NCI-H69 (cell line): Measurements from ENCODE around the gene VWA7.
"Not testable (repeated sequence)": the region's sequence is repeated elsewhere in the genome, so short reads cannot be mapped to it uniquely, and the experiment has no call there.

ENCODE experiments used
- DNase-seq: peaks from one replicate; lab custom pipeline; 2025; lab: John Stamatoyannopoulos, UW

Gene VWA7

GRCh38 chr6:31801031-31801927 is 24.2 kb upstream of the VWA7 start:
- not testable (repeated sequence) for DNase-seq

- DNase-seq: no peak
These were observed 22.7 kb upstream of the VWA7 start for GRCh38 chr6:31799781-31800180.

DNA sequence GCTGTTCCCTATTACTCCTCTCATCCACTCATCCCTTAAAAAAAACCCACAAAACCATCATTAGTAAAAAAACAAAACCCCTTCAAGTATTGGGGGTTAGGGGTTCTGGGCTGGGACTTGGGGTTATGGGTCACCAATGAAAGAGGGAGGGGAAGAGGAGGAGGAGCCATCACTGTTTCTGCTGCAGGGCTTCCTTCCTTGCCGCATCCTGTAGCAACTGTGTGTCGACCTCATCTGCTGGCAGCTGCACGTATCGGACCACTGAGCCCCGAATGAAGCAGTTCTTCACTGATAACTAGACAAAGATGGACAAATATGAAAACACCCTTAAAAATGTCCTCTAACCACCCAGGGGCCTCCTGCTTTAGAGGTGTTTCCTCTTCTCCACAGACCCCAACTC is 20.5 kb upstream of the VWA7 start:
- DNase-seq: no peak

DNA sequence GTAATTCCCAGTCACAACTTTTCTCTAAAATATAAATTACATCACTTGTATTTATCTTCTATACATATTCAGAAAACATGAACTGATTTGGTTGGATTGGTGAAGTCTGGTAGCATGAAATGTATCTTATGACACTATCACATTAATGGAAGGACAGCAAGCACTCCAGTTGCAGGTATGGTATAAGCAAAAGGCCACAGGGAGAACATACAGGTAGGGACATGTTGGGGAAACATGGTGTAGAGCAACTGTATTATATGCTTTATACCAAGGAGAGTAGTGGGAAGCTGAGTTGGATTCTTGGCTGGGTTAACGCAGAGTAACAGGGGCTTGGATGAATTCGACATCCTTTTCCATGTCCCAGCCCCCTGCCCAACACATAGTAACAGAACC is 19.9 kb upstream of the VWA7 start:
- DNase-seq: no peak

- DNase-seq: peak; percentile 96
These were observed 18.6 kb upstream of the VWA7 start, which contains the start of gene VARS1 for GRCh38 chr6:31795616-31796298. VARS1 (minus strand) TSS chr6:31795752; CDS start chr6:31795217, 535 bp downstream.

DNA sequence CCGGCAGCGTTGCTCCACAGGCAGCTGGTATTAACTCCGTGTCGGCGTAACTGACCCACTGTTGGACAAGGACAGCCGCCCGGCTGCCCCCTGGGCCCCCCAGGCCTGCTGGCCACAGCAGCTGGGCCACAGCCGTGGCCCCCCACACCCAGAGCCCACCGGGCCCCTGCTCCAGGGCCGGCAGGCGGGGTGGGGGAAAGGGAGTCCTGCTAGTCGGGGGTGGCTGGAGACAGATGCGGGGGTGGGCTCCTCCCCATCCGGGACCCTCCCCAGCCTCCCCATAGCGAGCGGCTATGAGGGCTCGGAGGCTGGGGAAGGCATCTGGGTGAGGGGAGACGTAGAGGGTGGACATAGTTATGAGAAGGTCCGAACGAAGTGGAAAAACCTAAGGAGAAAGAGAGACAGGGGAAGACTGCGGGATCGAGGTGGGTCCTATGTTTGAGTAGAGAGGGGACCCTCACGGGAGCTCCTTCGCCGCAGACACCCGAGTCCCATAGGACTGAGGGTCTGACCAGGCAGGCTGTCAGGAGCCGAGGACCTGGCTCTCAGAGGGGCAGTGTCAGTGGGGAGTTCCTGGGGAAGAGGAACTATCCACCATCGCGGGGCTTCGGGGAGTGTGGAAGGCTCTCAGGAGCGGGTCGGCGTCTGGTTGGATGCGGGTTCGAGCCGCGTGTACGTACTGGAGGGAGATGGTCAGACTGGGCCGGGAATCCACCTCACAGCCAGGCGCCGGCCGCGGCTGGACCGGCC is 17.9 kb upstream of the VWA7 start:
- peak; percentile 66 for DNase-seq

DNA sequence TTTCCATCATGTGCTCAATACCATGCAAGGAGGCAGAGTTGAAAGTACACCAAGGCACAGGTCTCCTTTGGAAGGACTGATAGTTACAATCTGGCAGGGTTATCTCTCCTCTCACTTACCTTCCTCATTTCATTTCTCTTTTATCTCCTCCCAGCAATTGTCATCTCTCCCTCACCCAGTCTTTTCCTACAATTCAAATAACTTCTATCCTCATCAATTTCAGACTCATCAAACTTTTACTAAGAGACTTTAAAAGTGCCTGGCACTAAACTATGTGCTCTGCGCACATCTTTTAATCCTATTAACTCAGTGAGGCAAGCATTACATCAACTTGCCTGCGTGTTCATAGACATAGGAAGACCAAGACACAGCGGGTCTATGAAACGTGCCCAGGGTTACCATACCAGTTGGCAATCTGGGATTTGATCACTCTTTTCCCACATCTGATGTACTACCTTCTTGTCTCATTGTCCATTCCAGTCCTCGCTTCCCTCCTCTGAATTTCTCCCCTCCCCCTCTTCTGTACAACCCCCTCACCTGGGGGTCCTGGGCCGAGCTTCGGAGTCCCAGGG is 17.3 kb upstream of the VWA7 start:
- peak; percentile 64 for DNase-seq

DNA sequence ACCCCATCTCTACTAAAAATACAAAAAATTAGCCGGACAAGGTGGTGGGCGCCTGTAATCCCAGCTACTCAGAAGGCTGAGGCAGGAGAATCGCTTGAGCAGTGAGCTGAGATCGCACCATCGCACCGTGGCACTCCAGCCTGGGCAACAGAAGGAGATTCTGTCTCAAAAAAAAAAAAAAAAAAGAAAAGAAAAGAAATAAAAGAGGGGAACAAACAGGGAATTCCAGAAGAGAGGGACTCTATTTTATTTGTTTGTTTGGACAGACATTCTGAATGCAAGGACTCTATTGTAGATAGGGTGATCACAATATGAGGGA is 16.8 kb upstream of the VWA7 start:
- DNase-seq: not testable (repeated sequence)

DNA sequence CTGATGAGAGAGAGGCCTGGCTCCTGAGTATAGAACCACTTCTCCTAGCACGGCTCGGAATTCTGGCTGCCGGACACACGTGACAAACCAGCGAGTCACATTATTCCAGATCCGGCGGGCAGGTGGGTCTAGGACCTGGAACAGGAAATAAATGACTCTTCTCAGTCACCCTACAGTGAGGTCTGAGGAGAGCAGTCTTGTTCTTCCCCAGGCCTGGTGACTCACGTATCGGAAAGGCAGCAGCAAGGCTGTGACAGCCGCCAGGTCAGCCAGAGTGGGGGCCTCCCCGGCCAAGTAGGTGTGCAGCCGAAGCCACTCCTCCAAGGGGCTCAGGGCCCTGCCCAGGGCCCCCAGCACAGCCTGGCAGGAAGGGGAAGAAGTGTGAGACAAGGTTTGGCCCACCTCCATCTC is 15.6 kb upstream of the VWA7 start:
- DNase-seq: no peak

DNA sequence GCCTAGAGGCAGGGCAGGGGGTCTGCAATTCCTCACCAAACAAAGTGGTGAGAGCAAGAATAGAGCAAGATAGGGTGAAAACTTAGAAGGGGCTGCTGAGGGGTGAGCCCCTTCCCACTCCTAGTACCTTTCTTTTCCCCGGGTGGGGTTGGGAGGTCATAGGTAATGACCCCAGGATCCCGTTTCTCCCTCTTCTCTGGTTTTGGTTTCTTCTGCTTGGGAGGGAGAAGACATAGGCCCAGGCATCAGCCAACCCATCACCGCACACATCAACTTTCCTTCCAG is 14.9 kb upstream of the VWA7 start:
- DNase-seq: no peak

GRCh38 chr6:31791324-31792089 is 14.4 kb upstream of the VWA7 start:
- DNase-seq: peak; percentile 64

DNA sequence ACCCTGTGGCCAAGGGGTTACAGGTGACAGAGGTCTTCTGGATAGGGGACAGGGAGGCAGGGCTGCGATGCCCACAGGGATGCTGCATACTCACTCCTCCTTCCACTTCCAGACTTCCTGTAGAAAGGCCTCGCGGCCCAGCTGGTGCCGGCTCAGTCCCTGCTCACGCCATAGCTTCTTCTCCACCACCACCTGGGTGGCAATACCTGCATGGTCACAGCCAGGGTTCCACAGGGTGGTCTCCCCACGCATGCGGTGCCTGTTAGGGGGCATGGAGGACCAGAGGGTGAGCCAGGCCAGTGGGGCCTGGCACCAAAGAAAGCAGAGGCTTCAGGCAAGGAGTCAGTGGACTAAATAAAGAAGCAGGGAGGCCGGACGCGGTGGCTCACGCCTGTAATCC is 8.3 kb upstream of the VWA7 start:
- DNase-seq: no peak

DNA sequence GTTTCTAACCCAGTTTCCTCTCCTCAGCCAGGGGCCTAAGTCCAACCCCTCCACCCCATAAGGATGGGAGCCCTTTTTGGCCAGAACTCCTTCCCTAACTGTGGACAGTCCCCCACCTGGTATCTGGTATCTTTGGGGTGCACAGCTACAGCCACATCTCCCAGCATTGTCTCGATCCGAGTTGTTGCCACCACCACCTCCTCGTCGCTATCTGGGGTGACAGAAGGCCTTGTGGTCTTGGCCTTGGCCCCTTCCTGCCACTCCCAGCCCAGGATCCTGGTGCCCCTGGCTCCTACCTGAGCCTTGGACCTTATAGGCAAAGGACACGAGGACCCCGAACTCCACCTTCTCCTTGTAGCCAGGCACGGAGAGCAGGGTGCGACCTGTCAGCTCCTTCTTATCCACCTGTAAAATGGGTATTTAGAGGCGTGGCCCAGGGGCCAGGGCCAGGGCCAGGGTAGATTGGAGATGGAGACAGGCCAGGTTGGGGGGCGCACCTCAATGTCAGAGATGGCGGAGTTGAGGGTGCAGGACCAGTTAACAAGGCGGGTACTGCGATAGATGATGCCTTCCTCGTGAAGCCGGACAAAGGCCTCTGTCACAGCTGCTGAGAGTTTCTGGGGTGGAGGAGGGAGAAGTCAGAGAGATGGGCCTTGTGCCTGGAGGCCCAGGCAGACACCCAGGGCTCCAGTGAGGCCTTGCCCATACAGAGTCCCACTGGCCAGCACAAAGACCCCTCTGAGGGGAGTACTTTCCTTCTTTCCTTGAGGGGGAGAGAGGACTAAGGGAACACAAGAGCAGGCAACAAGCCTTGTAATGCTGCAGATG is 7.2 kb upstream of the VWA7 start:
- no peak for DNase-seq

DNA sequence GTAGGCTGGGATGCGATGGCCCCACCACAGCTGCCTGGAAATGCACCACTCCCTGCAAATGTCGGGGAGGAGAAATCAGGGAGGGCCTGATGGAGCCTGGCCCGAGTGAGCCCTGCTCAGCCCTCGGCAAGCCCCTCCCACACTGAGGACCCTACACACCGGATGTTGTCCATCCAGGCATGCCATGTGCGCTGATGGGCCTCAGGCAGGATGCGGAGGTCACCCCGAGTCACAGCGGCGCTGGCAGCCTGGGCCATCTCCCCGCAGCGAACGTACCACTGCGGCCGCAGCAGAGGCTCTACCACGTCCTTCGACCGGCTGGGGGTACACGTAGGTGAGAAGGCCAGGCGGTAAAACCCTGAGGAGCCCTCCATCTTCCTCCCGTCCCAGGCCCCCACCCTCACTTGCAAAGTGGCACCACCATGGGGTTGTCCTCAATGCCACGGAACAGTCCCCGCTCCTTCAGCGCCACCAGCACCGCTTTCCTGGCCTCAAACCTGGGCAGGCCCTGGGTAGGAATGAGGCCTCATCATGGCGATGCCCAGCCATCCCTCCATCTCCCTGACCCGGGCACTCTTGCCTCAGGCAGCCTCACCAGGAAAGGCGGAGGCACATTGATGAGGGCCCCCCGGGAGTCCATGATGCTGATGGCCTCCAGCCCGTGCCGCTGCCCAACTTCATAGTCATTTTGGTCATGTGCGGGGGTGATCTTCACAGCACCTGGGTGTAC is 5.2 kb upstream of the VWA7 start:
- DNase-seq: no peak

GRCh38 chr6:31781244-31782125 is 4.4 kb upstream of the VWA7 start:
- DNase-seq: no peak

DNA sequence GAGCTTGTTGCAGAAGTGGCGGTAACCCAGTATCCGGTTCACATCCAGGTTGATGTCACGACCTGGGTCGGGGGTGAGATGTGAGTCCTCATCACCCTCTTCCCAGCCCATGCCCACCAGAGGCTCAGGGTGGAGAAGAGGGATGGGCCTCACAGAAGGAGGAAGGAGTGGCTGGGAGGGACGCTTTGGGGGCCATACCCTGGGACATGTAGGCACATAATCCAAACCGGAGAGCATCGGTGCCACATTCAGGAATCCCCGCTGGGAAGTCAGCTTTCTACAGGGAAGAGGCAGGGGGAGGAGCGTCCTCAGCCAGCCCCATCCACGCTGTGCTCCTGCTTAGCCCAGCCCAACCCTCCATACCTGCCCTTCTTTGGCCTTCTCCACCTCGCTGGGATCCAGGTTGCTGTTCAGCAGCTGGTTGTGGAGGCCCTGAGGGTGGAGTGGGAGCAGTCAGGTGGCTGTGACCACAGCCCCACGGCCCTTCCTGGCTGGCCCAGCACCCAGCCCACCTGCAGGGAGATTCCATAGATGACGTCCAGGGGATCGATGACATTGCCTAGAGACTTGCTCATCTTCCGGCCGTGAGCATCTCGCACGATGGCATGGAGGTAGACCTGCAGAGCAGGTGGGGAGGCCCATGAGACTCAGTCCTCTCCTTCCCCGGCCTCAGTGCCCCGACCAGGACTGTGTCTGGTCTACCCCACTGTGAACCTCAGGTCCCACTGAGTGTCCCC is 3.5 kb upstream of the VWA7 start:
- no peak for DNase-seq

- DNase-seq: no peak
These were observed 2.8 kb upstream of the VWA7 start for GRCh38 chr6:31779908-31780307.
